GM23338 (cell line): ENCODE measurements around the gene FRMD4A. TPM values are rescaled to one million over a fixed set of nuclear protein-coding genes. Genes with fewer than 3 reads are reported as not detected.

Source experiments
- ATAC-seq: fragments of 200-7000 bp; cut with Tn5 transposase; 3 replicates; pipeline ENCODE4 v1.9.1; 2020
- DNase-seq: peaks from one replicate; pipeline ENCODE4 v3.0.0-alpha.2; 2015; ENCODE audit warnings: low spot score
- H2AFZ ChIP-seq: fragments of 200-600 bp; sonication (generic); 2 replicates; pipeline ENCODE4 v1.8.0; 2016; ENCODE audit warnings: antibody characterized with exemption, mild to moderate bottlenecking, moderate library complexity
- H3F3A ChIP-seq: fragments of 200-600 bp; sonication (generic); replicated peaks from 2 replicates; pipeline ENCODE4 v1.8.0; 2017; ENCODE audit warnings: antibody characterized with exemption, mixed run types, low read depth
- H3K27ac ChIP-seq: fragments of 200-600 bp; sonication (generic); 2 replicates; pipeline ENCODE4 v1.6.1; 2016; ENCODE audit warnings: low read depth
- H3K27me3 ChIP-seq: fragments of 200-600 bp; sonication (generic); 2 replicates; pipeline ENCODE4 v1.8.0; 2016; ENCODE audit warnings: mild to moderate bottlenecking, mixed run types, moderate library complexity; ENCODE audit not compliant: insufficient read depth
- H3K36me3 ChIP-seq: fragments of 200-600 bp; sonication (generic); 2 replicates; pipeline ENCODE4 v1.8.0; 2016; ENCODE audit warnings: mild to moderate bottlenecking; ENCODE audit not compliant: insufficient read depth
- H3K4me1 ChIP-seq: fragments of 200-600 bp; sonication (generic); 2 replicates; pipeline ENCODE4 v1.8.0; 2016; ENCODE audit warnings: mild to moderate bottlenecking, moderate library complexity; ENCODE audit not compliant: insufficient read depth
- H3K4me2 ChIP-seq: fragments of 200-600 bp; sonication (generic); 2 replicates; pipeline ENCODE4 v1.7.1; 2017; ENCODE audit warnings: mixed run types
- H3K4me3 ChIP-seq: fragments of 200-600 bp; sonication (generic); 2 replicates; pipeline ENCODE4 v1.6.1; 2016; ENCODE audit warnings: mixed run types
- H3K79me2 ChIP-seq: fragments of 200-600 bp; sonication (generic); replicated peaks from 2 replicates; pipeline ENCODE4 v1.8.0; 2017; ENCODE audit warnings: mild to moderate bottlenecking; ENCODE audit not compliant: insufficient read depth
- H3K9me2 ChIP-seq: fragments of 200-600 bp; sonication (generic); 2 replicates; pipeline ENCODE4 v1.8.0; 2017; ENCODE audit not compliant: insufficient read depth
- H4K20me1 ChIP-seq: fragments of 200-600 bp; sonication (generic); replicated peaks from 2 replicates; pipeline ENCODE4 v1.8.0; 2017; ENCODE audit warnings: mild to moderate bottlenecking; ENCODE audit not compliant: insufficient read depth
- H3K27ac Mint-ChIP-seq: 2 replicates; pipeline ENCODE4 v1.8.0; 2020; ENCODE audit warnings: inconsistent platforms, mild to moderate bottlenecking, moderate library complexity, mixed read lengths
- H3K27me3 Mint-ChIP-seq: 3 replicates; pipeline ENCODE4 v1.8.0; 2022; ENCODE audit warnings: low read depth, mild to moderate bottlenecking, moderate library complexity, mixed read lengths, inconsistent platforms; ENCODE audit not compliant: insufficient read depth, poor library complexity
- H3K36me3 Mint-ChIP-seq: 3 replicates; pipeline ENCODE4 v1.8.0; 2021; ENCODE audit warnings: low read depth, mild to moderate bottlenecking, inconsistent platforms, moderate library complexity, mixed read lengths
- H3K4me1 Mint-ChIP-seq: 3 replicates; pipeline ENCODE4 v1.8.0; 2020; ENCODE audit warnings: mild to moderate bottlenecking, inconsistent platforms, mixed read lengths
- H3K4me3 Mint-ChIP-seq: 3 replicates; pipeline ENCODE4 v1.8.0; 2021; ENCODE audit warnings: moderate library complexity, mild to moderate bottlenecking, inconsistent platforms, mixed read lengths
- H3K9me3 Mint-ChIP-seq: 3 replicates; pipeline ENCODE4 v1.8.0; 2020; ENCODE audit warnings: moderate library complexity, mild to moderate bottlenecking, inconsistent platforms, mixed read lengths
- CREB1 ChIP-seq: fragments of 250-450 bp; sonication (Bioruptor Pico); IDR thresholded peaks from 2 replicates; pipeline ENCODE4 v1.5.0; 2020; ENCODE audit warnings: low read depth, mild to moderate bottlenecking, moderate library complexity
- CTCF ChIP-seq, 2 experiments: fragments of 200-600 bp in 1 of 2; sonication (generic) in 1 of 2; conservative IDR thresholded peaks; 2 replicates each; pipeline versions ENCODE4 v1.5.1 to v1.6.1; 2016 to 2017; ENCODE audit warnings: antibody characterized with exemption in 2 of 2, low read depth in 2 of 2, mild to moderate bottlenecking in 2 of 2, moderate library complexity in 1 of 2
- ETS1 ChIP-seq: IDR thresholded peaks from 2 replicates; pipeline ENCODE4 v1.6.1; 2016; ENCODE audit warnings: antibody characterized with exemption
- EZH2 ChIP-seq: fragments of 200-600 bp; sonication (generic); IDR thresholded peaks from one replicate; pipeline ENCODE4 v1.8.0; 2017; ENCODE audit warnings: antibody characterized with exemption, mild to moderate bottlenecking, low read depth; ENCODE audit not compliant: unreplicated experiment
- EZH2phosphoT487 ChIP-seq: fragments of 200-600 bp; sonication (generic); IDR thresholded peaks from one replicate; pipeline ENCODE4 v1.8.1; 2018; ENCODE audit warnings: antibody characterized with exemption; ENCODE audit not compliant: unreplicated experiment
- JUNB ChIP-seq: IDR thresholded peaks from one replicate; pipeline ENCODE4 v1.6.1; 2016; ENCODE audit warnings: antibody characterized with exemption; ENCODE audit not compliant: unreplicated experiment
- NANOG ChIP-seq: IDR thresholded peaks from 2 replicates; pipeline ENCODE4 v1.6.1; 2016; ENCODE audit warnings: antibody characterized with exemption, borderline replicate concordance
- POLR2AphosphoS5 ChIP-seq: IDR thresholded peaks from 2 replicates; pipeline ENCODE4 v1.6.1; 2016; ENCODE audit warnings: antibody characterized with exemption, low read depth
- STAT1 ChIP-seq: IDR thresholded peaks from one replicate; pipeline ENCODE4 v1.6.1; 2016; ENCODE audit warnings: antibody characterized with exemption; ENCODE audit not compliant: unreplicated experiment
- ZNF114 ChIP-seq: fragments of 250-450 bp; sonication (Bioruptor Pico); IDR thresholded peaks from 2 replicates; pipeline ENCODE4 v1.5.0; 2020; ENCODE audit warnings: mild to moderate bottlenecking, moderate library complexity
- ZNF331 ChIP-seq: fragments of 250-450 bp; sonication (Bioruptor Pico); IDR thresholded peaks from 2 replicates; pipeline ENCODE4 v1.5.0; 2020; ENCODE audit warnings: low read depth, mild to moderate bottlenecking, moderate library complexity
- polyA plus RNA-seq: library from polyadenylated mRNA; unstranded; fragments of >200 nt; fragmentation: Nextera tagmentation; extraction: Ambion mirVana; gene quantifications from 2 replicates; pipeline ENCODE4 v1.2.1, GENCODE V29; 2016
- total RNA-seq: library from RNA; depleted of rRNA; stranded (reverse); fragments of >200 nt; shearing (Covaris generic); gene quantifications from 2 replicates; pipeline ENCODE4 v1.2.3, GENCODE V29; 2014
- TF ChIP-seq, protein P1 (sequence below): fragments of 250-450 bp; sonication (Bioruptor Pico); IDR thresholded peaks from 2 replicates; pipeline ENCODE4 v1.5.0; 2020; ENCODE audit warnings: mild to moderate bottlenecking, moderate library complexity
- TF ChIP-seq, protein P2 (sequence below): IDR thresholded peaks from one replicate; pipeline ENCODE4 v1.6.1; 2018; ENCODE audit warnings: antibody characterized with exemption; ENCODE audit not compliant: unreplicated experiment

The FRMD4A gene
- total and polyA plus RNA-seq, 2 experiments from 2014 or later = 14.0 to 20.1 TPM

DNA sequence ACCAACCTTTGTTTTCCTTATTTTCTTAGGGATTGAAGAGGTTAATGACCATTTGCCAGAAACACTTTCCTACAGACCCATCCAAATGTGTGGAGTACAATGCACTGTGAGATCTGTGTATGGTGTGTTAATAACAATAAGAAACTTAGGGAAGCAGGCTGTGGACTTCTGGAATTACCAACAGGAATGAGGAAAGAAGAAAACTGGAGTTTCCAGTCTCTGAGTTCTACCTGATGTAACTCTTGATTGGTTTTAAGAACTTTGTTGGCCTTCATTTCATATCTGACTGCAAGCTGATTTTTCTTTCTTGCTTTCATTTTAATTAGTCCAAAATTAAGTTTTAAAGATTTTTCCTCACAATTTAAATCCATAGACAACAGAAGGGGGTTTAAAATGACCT is 700.5 kb downstream of the FRMD4A start:
- H2AFZ ChIP-seq = no peak overlapping the region
- H3K79me2 ChIP-seq = no peaks in the 10 kb centered on the region
- DNase-seq (no peak), ATAC-seq (no peak)
- no peaks in the 10 kb centered on the region for H3K36me3 Mint-ChIP-seq
- H3K4me2 ChIP-seq = no peak overlapping the region
- H3K27me3 Mint-ChIP-seq = no peaks in the 10 kb centered on the region
- no peak overlapping the region for H3K4me3 ChIP-seq
- no peak overlapping the region for H3K4me3 Mint-ChIP-seq
- no peaks in the 10 kb centered on the region for H3K36me3 ChIP-seq
- no peaks in the 10 kb centered on the region for H3F3A ChIP-seq
- TF ChIP-seq JUNB = no peak
- TF ChIP-seq CREB1 (CRISPR knock-in tag) = no peak
- TF ChIP-seq STAT1 = no peak
- no peak for TF ChIP-seq NANOG
- TF ChIP-seq CTCF (conservative IDR thresholded peaks at IDR 0.05; ENCODE audit: low read depth in 2 of 2) = no peak
- TF ChIP-seq EZH2 = no peak
- no peak for TF ChIP-seq POLR2AphosphoS5
- TF ChIP-seq ZNF114 = no peak
- TF ChIP-seq ZNF331 (CRISPR knock-in tag) = no peak
- TF ChIP-seq EZH2phosphoT487 = no peak
- TF ChIP-seq ETS1 = no peak
- TF ChIP-seq, protein P1, sequence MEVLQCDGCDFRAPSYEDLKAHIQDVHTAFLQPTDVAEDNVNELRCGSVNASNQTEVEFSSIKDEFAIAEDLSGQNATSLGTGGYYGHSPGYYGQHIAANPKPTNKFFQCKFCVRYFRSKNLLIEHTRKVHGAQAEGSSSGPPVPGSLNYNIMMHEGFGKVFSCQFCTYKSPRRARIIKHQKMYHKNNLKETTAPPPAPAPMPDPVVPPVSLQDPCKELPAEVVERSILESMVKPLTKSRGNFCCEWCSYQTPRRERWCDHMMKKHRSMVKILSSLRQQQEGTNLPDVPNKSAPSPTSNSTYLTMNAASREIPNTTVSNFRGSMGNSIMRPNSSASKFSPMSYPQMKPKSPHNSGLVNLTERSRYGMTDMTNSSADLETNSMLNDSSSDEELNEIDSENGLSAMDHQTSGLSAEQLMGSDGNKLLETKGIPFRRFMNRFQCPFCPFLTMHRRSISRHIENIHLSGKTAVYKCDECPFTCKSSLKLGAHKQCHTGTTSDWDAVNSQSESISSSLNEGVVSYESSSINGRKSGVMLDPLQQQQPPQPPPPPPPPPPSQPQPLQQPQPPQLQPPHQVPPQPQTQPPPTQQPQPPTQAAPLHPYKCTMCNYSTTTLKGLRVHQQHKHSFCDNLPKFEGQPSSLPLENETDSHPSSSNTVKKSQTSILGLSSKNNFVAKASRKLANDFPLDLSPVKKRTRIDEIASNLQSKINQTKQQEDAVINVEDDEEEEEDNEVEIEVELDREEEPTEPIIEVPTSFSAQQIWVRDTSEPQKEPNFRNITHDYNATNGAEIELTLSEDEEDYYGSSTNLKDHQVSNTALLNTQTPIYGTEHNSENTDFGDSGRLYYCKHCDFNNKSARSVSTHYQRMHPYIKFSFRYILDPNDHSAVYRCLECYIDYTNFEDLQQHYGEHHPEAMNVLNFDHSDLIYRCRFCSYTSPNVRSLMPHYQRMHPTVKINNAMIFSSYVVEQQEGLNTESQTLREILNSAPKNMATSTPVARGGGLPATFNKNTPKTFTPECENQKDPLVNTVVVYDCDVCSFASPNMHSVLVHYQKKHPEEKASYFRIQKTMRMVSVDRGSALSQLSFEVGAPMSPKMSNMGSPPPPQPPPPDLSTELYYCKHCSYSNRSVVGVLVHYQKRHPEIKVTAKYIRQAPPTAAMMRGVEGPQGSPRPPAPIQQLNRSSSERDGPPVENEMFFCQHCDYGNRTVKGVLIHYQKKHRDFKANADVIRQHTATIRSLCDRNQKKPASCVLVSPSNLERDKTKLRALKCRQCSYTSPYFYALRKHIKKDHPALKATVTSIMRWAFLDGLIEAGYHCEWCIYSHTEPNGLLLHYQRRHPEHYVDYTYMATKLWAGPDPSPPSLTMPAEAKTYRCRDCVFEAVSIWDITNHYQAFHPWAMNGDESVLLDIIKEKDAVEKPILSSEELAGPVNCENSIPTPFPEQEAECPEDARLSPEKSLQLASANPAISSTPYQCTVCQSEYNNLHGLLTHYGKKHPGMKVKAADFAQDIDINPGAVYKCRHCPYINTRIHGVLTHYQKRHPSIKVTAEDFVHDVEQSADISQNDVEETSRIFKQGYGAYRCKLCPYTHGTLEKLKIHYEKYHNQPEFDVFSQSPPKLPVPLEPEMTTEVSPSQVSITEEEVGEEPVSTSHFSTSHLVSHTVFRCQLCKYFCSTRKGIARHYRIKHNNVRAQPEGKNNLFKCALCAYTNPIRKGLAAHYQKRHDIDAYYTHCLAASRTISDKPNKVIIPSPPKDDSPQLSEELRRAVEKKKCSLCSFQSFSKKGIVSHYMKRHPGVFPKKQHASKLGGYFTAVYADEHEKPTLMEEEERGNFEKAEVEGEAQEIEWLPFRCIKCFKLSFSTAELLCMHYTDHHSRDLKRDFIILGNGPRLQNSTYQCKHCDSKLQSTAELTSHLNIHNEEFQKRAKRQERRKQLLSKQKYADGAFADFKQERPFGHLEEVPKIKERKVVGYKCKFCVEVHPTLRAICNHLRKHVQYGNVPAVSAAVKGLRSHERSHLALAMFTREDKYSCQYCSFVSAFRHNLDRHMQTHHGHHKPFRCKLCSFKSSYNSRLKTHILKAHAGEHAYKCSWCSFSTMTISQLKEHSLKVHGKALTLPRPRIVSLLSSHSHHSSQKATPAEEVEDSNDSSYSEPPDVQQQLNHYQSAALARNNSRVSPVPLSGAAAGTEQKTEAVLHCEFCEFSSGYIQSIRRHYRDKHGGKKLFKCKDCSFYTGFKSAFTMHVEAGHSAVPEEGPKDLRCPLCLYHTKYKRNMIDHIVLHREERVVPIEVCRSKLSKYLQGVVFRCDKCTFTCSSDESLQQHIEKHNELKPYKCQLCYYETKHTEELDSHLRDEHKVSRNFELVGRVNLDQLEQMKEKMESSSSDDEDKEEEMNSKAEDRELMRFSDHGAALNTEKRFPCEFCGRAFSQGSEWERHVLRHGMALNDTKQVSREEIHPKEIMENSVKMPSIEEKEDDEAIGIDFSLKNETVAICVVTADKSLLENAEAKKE (CRISPR knock-in tag) = no peak
- TF ChIP-seq, protein P2, sequence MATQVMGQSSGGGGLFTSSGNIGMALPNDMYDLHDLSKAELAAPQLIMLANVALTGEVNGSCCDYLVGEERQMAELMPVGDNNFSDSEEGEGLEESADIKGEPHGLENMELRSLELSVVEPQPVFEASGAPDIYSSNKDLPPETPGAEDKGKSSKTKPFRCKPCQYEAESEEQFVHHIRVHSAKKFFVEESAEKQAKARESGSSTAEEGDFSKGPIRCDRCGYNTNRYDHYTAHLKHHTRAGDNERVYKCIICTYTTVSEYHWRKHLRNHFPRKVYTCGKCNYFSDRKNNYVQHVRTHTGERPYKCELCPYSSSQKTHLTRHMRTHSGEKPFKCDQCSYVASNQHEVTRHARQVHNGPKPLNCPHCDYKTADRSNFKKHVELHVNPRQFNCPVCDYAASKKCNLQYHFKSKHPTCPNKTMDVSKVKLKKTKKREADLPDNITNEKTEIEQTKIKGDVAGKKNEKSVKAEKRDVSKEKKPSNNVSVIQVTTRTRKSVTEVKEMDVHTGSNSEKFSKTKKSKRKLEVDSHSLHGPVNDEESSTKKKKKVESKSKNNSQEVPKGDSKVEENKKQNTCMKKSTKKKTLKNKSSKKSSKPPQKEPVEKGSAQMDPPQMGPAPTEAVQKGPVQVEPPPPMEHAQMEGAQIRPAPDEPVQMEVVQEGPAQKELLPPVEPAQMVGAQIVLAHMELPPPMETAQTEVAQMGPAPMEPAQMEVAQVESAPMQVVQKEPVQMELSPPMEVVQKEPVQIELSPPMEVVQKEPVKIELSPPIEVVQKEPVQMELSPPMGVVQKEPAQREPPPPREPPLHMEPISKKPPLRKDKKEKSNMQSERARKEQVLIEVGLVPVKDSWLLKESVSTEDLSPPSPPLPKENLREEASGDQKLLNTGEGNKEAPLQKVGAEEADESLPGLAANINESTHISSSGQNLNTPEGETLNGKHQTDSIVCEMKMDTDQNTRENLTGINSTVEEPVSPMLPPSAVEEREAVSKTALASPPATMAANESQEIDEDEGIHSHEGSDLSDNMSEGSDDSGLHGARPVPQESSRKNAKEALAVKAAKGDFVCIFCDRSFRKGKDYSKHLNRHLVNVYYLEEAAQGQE = no peak
- H3K27ac ChIP-seq = no peak overlapping the region
- H3K4me1 Mint-ChIP-seq = peaks cover 7% of the 10 kb centered on the region
- no peak overlapping the region for H3K27ac Mint-ChIP-seq
- H3K27me3 ChIP-seq = no peaks in the 10 kb centered on the region
- H3K9me2 ChIP-seq = no peaks in the 10 kb centered on the region
- H3K4me1 ChIP-seq = peaks cover 17% of the 10 kb centered on the region
- H4K20me1 ChIP-seq = no peaks in the 10 kb centered on the region
- no peaks in the 10 kb centered on the region for H3K9me3 Mint-ChIP-seq
